Measurements from ENCODE around the gene UBE3C. TPM values are rescaled to one million over a fixed set of nuclear protein-coding genes. Genes with fewer than 3 reads are reported as not detected.

The UBE3C gene
- total and polyA plus RNA-seq, 2 of the 13 experiments (the other 11 are each of a cell fraction or from before 2014, with no cell fraction given) = 27.0 to 48.2 TPM

- TF ChIP-seq, protein P1, sequence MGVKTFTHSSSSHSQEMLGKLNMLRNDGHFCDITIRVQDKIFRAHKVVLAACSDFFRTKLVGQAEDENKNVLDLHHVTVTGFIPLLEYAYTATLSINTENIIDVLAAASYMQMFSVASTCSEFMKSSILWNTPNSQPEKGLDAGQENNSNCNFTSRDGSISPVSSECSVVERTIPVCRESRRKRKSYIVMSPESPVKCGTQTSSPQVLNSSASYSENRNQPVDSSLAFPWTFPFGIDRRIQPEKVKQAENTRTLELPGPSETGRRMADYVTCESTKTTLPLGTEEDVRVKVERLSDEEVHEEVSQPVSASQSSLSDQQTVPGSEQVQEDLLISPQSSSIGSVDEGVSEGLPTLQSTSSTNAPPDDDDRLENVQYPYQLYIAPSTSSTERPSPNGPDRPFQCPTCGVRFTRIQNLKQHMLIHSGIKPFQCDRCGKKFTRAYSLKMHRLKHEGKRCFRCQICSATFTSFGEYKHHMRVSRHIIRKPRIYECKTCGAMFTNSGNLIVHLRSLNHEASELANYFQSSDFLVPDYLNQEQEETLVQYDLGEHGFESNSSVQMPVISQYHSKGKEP (CRISPR knock-in tag; IDR thresholded peaks at IDR 0.05) = no peak
- TF ChIP-seq MTA3 (CRISPR knock-in tag; IDR thresholded peaks at IDR 0.05) (no peak), FOXP1 (IDR thresholded peaks at IDR 0.05) (no peak), FOXP1 (CRISPR knock-in tag; IDR thresholded peaks at IDR 0.05) (no peak), ZSCAN31 (CRISPR knock-in tag; IDR thresholded peaks at IDR 0.05; ENCODE audit: low read depth) (peak; percentile 57; the same call in 1 of the 2 replicates), ZFP36 (IDR thresholded peaks at IDR 0.05; ENCODE audit: borderline replicate concordance, low read depth, low read length, partially characterized antibody) (no peak), MNT (IDR thresholded peaks at IDR 0.05) (no peak), RARG (CRISPR knock-in tag; IDR thresholded peaks at IDR 0.05; ENCODE audit: low read depth) (no peak), TCF7L2 (IDR thresholded peaks at IDR 0.05; ENCODE audit: low read depth, low read length) (no peak), RBM22 (optimal IDR thresholded peaks at IDR 0.05; ENCODE audit: low read length) (no peak), SMAD3 (CRISPR knock-in tag; IDR thresholded peaks at IDR 0.05) (peak; percentile 47; the same call in 1 of the 2 replicates), IKZF1 (IDR thresholded peaks at IDR 0.05) (no peak), GATA4 (IDR thresholded peaks at IDR 0.05; ENCODE audit: borderline replicate concordance, low read depth) (no peak), REPIN1 (CRISPR knock-in tag; IDR thresholded peaks at IDR 0.05; ENCODE audit: borderline replicate concordance, low read depth) (no peak; the same call in 1 of the 2 replicates), ZNF446 (CRISPR knock-in tag; IDR thresholded peaks at IDR 0.05) (no peak), NRL (CRISPR knock-in tag; IDR thresholded peaks at IDR 0.05; ENCODE audit: borderline replicate concordance) (peak; percentile 74; the same call in 1 of the 2 replicates), LCORL (IDR thresholded peaks at IDR 0.05) (no peak), LCORL (CRISPR knock-in tag; IDR thresholded peaks at IDR 0.05) (peak; percentile 24; the same call in 1 of the 2 replicates), PAWR (CRISPR knock-in tag; IDR thresholded peaks at IDR 0.05; ENCODE audit: borderline replicate concordance) (no peak), ZNF841 (CRISPR knock-in tag; IDR thresholded peaks at IDR 0.05; ENCODE audit: borderline replicate concordance) (peak; percentile 26; the same call in 1 of the 2 replicates), ZNF124 (CRISPR knock-in tag; IDR thresholded peaks at IDR 0.05) (peak; percentile 71; the same call in 1 of the 2 replicates), JUND (CRISPR knock-in tag; IDR thresholded peaks at IDR 0.05) (no peak), ZBTB1 (CRISPR knock-in tag; IDR thresholded peaks at IDR 0.05; ENCODE audit: borderline replicate concordance) (no peak), ZNF20 (CRISPR knock-in tag; IDR thresholded peaks at IDR 0.05) (no peak)
- TF ChIP-seq, protein P2, sequence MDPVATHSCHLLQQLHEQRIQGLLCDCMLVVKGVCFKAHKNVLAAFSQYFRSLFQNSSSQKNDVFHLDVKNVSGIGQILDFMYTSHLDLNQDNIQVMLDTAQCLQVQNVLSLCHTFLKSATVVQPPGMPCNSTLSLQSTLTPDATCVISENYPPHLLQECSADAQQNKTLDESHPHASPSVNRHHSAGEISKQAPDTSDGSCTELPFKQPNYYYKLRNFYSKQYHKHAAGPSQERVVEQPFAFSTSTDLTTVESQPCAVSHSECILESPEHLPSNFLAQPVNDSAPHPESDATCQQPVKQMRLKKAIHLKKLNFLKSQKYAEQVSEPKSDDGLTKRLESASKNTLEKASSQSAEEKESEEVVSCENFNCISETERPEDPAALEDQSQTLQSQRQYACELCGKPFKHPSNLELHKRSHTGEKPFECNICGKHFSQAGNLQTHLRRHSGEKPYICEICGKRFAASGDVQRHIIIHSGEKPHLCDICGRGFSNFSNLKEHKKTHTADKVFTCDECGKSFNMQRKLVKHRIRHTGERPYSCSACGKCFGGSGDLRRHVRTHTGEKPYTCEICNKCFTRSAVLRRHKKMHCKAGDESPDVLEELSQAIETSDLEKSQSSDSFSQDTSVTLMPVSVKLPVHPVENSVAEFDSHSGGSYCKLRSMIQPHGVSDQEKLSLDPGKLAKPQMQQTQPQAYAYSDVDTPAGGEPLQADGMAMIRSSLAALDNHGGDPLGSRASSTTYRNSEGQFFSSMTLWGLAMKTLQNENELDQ (CRISPR knock-in tag; IDR thresholded peaks at IDR 0.05; ENCODE audit: borderline replicate concordance) = no peak
These were observed 134.7 kb downstream of the UBE3C start (continued) for GRCh38 chr7:157273208-157274093.

Measured in HepG2 (cell line).